ENCODE data around the gene MON2. TPM values are rescaled to one million over a fixed set of nuclear protein-coding genes. Genes with fewer than 3 reads are reported as not detected.

MON2 gene
- polyA plus RNA-seq, 1 experiment = 7.8 TPM

DNA sequence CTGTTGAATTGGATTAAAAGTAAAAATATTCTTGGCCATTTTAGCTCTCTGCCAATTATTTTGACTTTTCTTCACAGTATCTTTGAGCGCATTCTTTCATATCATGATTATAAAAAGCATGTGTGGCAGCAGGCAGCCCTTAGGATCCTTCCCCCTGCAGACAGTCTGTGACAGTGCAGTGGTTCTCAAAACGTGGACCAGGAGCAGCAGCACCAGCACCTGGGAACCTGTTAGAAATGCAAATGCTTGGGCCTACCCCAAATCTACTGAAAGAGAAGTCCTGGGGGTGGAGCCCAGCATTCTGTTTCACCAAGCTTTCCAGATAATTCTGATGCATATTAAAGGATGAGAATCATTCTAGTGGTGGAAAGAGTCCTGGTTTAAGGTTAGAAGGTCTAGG, 155.6 kb downstream of the MON2 start:
- Histone ChIP-seq H3K4me3 (ENCODE audit: low read depth, low read length) (no peak overlapping the region), H3K27me3 (ENCODE audit: control insufficient read depth, insufficient read depth, low read length) (no peaks in the 10 kb centered on the region), H3K36me3 (ENCODE audit: control insufficient read depth, insufficient read depth, low read length) (no peaks in the 10 kb centered on the region)
- TF ChIP-seq, protein P1, sequence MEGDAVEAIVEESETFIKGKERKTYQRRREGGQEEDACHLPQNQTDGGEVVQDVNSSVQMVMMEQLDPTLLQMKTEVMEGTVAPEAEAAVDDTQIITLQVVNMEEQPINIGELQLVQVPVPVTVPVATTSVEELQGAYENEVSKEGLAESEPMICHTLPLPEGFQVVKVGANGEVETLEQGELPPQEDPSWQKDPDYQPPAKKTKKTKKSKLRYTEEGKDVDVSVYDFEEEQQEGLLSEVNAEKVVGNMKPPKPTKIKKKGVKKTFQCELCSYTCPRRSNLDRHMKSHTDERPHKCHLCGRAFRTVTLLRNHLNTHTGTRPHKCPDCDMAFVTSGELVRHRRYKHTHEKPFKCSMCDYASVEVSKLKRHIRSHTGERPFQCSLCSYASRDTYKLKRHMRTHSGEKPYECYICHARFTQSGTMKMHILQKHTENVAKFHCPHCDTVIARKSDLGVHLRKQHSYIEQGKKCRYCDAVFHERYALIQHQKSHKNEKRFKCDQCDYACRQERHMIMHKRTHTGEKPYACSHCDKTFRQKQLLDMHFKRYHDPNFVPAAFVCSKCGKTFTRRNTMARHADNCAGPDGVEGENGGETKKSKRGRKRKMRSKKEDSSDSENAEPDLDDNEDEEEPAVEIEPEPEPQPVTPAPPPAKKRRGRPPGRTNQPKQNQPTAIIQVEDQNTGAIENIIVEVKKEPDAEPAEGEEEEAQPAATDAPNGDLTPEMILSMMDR (IDR thresholded peaks at IDR 0.05; ENCODE audit: insufficient read depth, low read depth, low read length) = no peak
- no peak for DNase-seq (ENCODE audit: low read depth)
- POLR2A ChIA-PET = no interaction called here
- CTCF ChIA-PET = interaction anchor here (1.1 kb wide), 1 partner anchor 172 kb away, joined by 3 read pairs; no protein-coding TSS in a partner anchor

DNA sequence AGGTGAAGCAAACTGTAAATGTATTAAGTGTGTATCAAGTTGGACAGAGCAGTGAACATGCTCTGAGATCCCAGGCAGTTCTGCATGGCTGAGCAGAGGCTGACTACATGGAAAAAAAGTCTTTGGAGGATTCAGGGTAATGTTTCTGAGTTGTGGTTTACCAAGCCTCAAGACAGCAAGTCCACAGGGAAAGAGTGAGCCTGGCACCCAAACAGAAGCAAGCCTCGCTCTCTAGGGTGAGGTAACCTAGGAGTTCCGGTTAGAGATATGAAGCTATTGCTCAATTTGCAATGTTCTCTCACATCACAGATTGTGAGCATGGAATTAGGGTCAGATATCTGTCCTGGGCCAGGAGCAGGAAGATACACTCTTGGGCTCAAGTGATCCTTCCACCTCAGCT, 158.6 kb downstream of the MON2 start:
- CTCF ChIA-PET = interaction anchor here (0.8 kb wide), 1 partner anchor 174 kb away, joined by 3 read pairs; no protein-coding TSS in a partner anchor
- TF ChIP-seq, protein P1 (IDR thresholded peaks at IDR 0.05; ENCODE audit: insufficient read depth, low read depth, low read length) = no peak
- POLR2A ChIA-PET = no interaction called here
- no peaks in the 10 kb centered on the region for H3K27me3 ChIP-seq (ENCODE audit: control insufficient read depth, insufficient read depth, low read length)
- DNase-seq (ENCODE audit: low read depth) = no peak
- H3K36me3 ChIP-seq (ENCODE audit: control insufficient read depth, insufficient read depth, low read length) = no peaks in the 10 kb centered on the region
- no peak overlapping the region for H3K4me3 ChIP-seq (ENCODE audit: low read depth, low read length)

DNA sequence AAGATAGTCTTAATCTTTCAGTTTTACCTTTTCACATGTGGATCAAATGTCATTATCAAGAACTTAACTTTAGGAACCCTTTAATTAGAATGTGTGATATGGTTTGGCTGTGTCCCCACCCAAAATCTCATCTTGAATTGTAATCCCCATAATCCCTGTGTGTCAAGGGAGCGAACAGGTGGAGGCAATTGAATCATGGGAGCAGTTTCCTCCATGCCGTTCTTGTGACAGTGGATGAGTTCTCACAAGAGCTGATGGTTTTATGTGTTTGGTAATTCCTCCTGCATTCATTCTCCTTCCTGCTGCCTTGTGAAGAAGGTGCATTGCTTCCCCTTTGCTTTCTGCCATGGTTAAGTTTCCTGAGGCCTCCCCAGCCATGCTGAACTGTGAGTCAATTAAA, 160.6 kb downstream of the MON2 start:
- ChIA-PET CTCF (interaction anchor here (0.7 kb wide), 1 partner anchor 190 kb away, joined by 3 read pairs; no protein-coding TSS in a partner anchor), POLR2A (no interaction called here)
- H3K4me3 ChIP-seq (ENCODE audit: low read depth, low read length) = no peak overlapping the region
- DNase-seq (ENCODE audit: low read depth) = no peak
- H3K36me3 ChIP-seq (ENCODE audit: control insufficient read depth, insufficient read depth, low read length) = no peaks in the 10 kb centered on the region
- TF ChIP-seq, protein P1 (IDR thresholded peaks at IDR 0.05; ENCODE audit: insufficient read depth, low read depth, low read length) = no peak
- H3K27me3 ChIP-seq (ENCODE audit: control insufficient read depth, insufficient read depth, low read length) = no peaks in the 10 kb centered on the region

DNA sequence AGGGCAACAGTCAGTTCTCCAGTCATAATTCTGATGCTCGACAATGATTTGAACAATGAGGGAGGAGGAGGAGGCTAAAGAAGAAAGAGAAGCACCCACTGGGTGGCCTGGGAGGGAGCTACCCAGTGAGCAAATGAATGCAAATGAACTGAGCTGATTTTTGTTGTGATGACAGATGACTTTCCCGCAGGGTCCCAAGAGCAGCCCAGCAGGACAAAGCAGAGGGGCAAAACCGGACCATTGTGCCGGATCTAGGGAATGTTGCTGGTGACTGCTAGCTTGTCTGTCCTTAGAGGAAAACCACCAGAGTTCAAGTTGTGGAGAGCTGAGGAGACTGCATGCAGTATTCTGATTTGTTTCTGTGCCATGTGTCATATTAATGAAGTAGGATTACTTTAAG, 162.8 kb downstream of the MON2 start:
- TF ChIP-seq, protein P1 (IDR thresholded peaks at IDR 0.05; ENCODE audit: insufficient read depth, low read depth, low read length) = no peak
- H3K27me3 ChIP-seq (ENCODE audit: control insufficient read depth, insufficient read depth, low read length) = no peaks in the 10 kb centered on the region
- POLR2A ChIA-PET = no interaction called here
- H3K36me3 ChIP-seq (ENCODE audit: control insufficient read depth, insufficient read depth, low read length) = no peaks in the 10 kb centered on the region
- no peak overlapping the region for H3K4me3 ChIP-seq (ENCODE audit: low read depth, low read length)
- CTCF ChIA-PET = interaction anchor here (0.6 to 0.9 kb wide), 3 partner anchors 11 to 189 kb away, joined by 3 to 4 read pairs (median 4); no protein-coding TSS in a partner anchor
- DNase-seq (ENCODE audit: low read depth) = no peak

DNA sequence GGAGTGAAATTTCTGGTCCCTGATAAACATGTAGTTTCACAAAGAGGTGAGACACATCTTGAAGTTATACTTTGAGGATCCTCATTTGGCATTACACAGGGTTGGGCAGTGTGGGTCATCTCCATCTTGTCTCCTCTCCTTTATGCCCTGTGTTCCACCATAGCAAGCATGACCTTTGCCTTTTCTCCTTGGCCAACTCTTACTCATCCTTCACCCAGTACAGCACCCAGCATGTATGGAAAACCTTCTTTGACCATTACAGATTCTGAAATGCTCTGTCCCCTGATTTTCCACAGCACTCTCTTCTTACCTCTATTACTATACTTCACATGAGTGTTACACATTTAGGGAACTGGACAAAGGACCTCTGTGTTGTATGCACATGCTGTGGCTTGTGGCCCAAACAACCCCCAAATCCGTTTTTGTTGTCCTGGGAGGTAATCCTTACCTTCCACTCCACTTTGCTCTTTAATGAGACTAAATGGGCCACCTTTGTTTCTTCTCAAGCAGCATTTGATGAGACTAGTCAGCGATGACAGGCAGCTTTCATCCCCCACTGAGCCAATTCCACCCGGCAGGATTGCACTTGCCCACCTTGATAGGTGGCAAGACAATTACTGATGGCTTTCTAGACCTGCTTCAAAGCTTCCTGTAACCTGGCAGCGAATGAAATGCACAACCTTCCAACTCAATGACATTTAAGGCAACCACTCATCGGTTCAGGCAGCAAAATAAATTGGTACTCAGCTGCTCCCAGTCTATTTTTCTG, 163.5 kb downstream of the MON2 start:
- no peak overlapping the region for H3K4me3 ChIP-seq (ENCODE audit: low read depth, low read length)
- no peaks in the 10 kb centered on the region for H3K36me3 ChIP-seq (ENCODE audit: control insufficient read depth, insufficient read depth, low read length)
- CTCF ChIA-PET = interaction anchor here (0.6 to 0.9 kb wide), 3 partner anchors 21 to 188 kb away, joined by 3 to 4 read pairs (median 3); no protein-coding TSS in a partner anchor
- POLR2A ChIA-PET = no interaction called here
- no peak for DNase-seq (ENCODE audit: low read depth)
- no peaks in the 10 kb centered on the region for H3K27me3 ChIP-seq (ENCODE audit: control insufficient read depth, insufficient read depth, low read length)
- TF ChIP-seq, protein P1 (IDR thresholded peaks at IDR 0.05; ENCODE audit: insufficient read depth, low read depth, low read length) = no peak
